Measurements from ENCODE around the gene FHOD3. TPM values are rescaled to one million over a fixed set of nuclear protein-coding genes. Genes with fewer than 3 reads are reported as not detected.

Gene FHOD3
- total and polyA plus RNA-seq, 9 of the 15 experiments (the other 6 are each of a cell fraction or from before 2014, with no cell fraction given) = 0.11 TPM; not detected in 8

DNA sequence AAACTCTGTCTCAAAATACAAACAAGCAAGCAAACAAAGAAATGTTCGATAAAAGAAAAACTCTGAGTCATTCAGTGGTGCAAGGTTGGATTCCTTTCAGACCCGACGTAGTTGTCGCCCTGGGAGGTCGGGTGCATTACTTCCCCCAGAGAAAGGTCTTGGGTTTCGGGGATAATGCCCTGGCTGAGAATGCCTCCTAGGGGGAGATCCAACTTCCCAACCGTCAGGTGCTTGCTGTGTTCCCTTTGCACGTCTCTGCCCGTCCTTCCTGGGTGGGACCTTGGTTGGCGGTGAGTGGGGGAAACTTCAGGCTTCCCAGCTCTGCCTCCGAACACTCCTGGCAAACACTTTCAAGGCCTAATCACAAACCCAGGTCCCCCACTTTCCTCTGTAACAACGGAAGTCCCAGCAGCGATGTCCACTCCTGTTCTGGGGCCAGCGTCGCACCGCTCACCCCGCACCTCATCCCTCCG, 530.7 kb downstream of the FHOD3 start (continued):
- TF ChIP-seq, protein P1, sequence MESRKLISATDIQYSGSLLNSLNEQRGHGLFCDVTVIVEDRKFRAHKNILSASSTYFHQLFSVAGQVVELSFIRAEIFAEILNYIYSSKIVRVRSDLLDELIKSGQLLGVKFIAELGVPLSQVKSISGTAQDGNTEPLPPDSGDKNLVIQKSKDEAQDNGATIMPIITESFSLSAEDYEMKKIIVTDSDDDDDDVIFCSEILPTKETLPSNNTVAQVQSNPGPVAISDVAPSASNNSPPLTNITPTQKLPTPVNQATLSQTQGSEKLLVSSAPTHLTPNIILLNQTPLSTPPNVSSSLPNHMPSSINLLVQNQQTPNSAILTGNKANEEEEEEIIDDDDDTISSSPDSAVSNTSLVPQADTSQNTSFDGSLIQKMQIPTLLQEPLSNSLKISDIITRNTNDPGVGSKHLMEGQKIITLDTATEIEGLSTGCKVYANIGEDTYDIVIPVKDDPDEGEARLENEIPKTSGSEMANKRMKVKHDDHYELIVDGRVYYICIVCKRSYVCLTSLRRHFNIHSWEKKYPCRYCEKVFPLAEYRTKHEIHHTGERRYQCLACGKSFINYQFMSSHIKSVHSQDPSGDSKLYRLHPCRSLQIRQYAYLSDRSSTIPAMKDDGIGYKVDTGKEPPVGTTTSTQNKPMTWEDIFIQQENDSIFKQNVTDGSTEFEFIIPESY (CRISPR knock-in tag; IDR thresholded peaks at IDR 0.05) = no peak
- TF ChIP-seq, protein P2, sequence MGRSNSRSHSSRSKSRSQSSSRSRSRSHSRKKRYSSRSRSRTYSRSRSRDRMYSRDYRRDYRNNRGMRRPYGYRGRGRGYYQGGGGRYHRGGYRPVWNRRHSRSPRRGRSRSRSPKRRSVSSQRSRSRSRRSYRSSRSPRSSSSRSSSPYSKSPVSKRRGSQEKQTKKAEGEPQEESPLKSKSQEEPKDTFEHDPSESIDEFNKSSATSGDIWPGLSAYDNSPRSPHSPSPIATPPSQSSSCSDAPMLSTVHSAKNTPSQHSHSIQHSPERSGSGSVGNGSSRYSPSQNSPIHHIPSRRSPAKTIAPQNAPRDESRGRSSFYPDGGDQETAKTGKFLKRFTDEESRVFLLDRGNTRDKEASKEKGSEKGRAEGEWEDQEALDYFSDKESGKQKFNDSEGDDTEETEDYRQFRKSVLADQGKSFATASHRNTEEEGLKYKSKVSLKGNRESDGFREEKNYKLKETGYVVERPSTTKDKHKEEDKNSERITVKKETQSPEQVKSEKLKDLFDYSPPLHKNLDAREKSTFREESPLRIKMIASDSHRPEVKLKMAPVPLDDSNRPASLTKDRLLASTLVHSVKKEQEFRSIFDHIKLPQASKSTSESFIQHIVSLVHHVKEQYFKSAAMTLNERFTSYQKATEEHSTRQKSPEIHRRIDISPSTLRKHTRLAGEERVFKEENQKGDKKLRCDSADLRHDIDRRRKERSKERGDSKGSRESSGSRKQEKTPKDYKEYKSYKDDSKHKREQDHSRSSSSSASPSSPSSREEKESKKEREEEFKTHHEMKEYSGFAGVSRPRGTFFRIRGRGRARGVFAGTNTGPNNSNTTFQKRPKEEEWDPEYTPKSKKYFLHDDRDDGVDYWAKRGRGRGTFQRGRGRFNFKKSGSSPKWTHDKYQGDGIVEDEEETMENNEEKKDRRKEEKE (IDR thresholded peaks at IDR 0.05; ENCODE audit: borderline replicate concordance in 1 of 2, control insufficient read depth in 1 of 2, low read depth in 2 of 2, low read length in 1 of 2) = no peak
- TF ChIP-seq, protein P3, sequence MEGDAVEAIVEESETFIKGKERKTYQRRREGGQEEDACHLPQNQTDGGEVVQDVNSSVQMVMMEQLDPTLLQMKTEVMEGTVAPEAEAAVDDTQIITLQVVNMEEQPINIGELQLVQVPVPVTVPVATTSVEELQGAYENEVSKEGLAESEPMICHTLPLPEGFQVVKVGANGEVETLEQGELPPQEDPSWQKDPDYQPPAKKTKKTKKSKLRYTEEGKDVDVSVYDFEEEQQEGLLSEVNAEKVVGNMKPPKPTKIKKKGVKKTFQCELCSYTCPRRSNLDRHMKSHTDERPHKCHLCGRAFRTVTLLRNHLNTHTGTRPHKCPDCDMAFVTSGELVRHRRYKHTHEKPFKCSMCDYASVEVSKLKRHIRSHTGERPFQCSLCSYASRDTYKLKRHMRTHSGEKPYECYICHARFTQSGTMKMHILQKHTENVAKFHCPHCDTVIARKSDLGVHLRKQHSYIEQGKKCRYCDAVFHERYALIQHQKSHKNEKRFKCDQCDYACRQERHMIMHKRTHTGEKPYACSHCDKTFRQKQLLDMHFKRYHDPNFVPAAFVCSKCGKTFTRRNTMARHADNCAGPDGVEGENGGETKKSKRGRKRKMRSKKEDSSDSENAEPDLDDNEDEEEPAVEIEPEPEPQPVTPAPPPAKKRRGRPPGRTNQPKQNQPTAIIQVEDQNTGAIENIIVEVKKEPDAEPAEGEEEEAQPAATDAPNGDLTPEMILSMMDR (IDR thresholded peaks at IDR 0.05 in 2 of 3, conservative IDR thresholded peaks at IDR 0.05 in 1 of 3; ENCODE audit: insufficient read depth in 2 of 3, low read depth in 1 of 3, low read length in 3 of 3) = no peak; a peak in 1 of 6 replicates
- TF ChIP-seq RBFOX2 (IDR thresholded peaks at IDR 0.05; ENCODE audit: low read depth, low read length) (no peak), ZBTB7A (IDR thresholded peaks at IDR 0.05; ENCODE audit: borderline replicate concordance, control insufficient read depth, low read depth, low read length) (no peak), SMAD4 (CRISPR knock-in tag; conservative IDR thresholded peaks at IDR 0.05) (no peak), DDX20 (tag; IDR thresholded peaks at IDR 0.05; ENCODE audit: low read depth) (no peak), NFE2L1 (tag; IDR thresholded peaks at IDR 0.05; ENCODE audit: borderline replicate concordance, low read depth) (no peak), IRF2 (CRISPR knock-in tag; IDR thresholded peaks at IDR 0.05) (no peak), ARHGAP35 (IDR thresholded peaks at IDR 0.05; ENCODE audit: partially characterized antibody) (no peak), SAP30 (IDR thresholded peaks at IDR 0.05; ENCODE audit: borderline replicate concordance, insufficient read depth, low read depth, low read length, poor library complexity, severe bottlenecking) (no peak), MAFG (tag; conservative IDR thresholded peaks at IDR 0.05) (peak; percentile 27), U2AF2 (optimal IDR thresholded peaks at IDR 0.05; ENCODE audit: low read depth, low read length) (no peak)
- TF ChIP-seq, protein P4, sequence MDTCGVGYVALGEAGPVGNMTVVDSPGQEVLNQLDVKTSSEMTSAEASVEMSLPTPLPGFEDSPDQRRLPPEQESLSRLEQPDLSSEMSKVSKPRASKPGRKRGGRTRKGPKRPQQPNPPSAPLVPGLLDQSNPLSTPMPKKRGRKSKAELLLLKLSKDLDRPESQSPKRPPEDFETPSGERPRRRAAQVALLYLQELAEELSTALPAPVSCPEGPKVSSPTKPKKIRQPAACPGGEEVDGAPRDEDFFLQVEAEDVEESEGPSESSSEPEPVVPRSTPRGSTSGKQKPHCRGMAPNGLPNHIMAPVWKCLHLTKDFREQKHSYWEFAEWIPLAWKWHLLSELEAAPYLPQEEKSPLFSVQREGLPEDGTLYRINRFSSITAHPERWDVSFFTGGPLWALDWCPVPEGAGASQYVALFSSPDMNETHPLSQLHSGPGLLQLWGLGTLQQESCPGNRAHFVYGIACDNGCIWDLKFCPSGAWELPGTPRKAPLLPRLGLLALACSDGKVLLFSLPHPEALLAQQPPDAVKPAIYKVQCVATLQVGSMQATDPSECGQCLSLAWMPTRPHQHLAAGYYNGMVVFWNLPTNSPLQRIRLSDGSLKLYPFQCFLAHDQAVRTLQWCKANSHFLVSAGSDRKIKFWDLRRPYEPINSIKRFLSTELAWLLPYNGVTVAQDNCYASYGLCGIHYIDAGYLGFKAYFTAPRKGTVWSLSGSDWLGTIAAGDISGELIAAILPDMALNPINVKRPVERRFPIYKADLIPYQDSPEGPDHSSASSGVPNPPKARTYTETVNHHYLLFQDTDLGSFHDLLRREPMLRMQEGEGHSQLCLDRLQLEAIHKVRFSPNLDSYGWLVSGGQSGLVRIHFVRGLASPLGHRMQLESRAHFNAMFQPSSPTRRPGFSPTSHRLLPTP (IDR thresholded peaks at IDR 0.05; ENCODE audit: borderline replicate concordance, extremely low read depth, insufficient read length) = peak; percentile 1
- TF ChIP-seq, protein P5, sequence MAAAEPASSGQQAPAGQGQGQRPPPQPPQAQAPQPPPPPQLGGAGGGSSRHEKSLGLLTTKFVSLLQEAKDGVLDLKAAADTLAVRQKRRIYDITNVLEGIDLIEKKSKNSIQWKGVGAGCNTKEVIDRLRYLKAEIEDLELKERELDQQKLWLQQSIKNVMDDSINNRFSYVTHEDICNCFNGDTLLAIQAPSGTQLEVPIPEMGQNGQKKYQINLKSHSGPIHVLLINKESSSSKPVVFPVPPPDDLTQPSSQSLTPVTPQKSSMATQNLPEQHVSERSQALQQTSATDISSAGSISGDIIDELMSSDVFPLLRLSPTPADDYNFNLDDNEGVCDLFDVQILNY (CRISPR knock-in tag; IDR thresholded peaks at IDR 0.05) = no peak

Measured in K562 (cell line).